Liver (tissue), 3 donors: ENCODE results near the gene WDR20.

Experiments
- CTCF ChIP-seq: fragments of 150-350 bp; IDR thresholded peaks from 2 replicates; pipeline ENCODE4 v1.5.1; 2017; ENCODE audit warnings: improper control_type of control experiment, low read depth, low read length; ENCODE audit not compliant: missing input control
- FOXA1 ChIP-seq: IDR thresholded peaks from 2 replicates; pipeline ENCODE4 v1.6.1; 2016; ENCODE audit warnings: antibody characterized with exemption
- GABPA ChIP-seq, 2 donors: IDR thresholded peaks in 1 of 2; conservative IDR thresholded peaks in 1 of 2; 2 replicates each; pipeline ENCODE4 v1.6.1; 2016; ENCODE audit warnings: antibody characterized with exemption in 2 of 2, mild to moderate bottlenecking in 1 of 2, moderate library complexity in 1 of 2
- MAX ChIP-seq: IDR thresholded peaks from 2 replicates; pipeline ENCODE4 v1.6.1; 2016; ENCODE audit warnings: antibody characterized with exemption
- REST ChIP-seq: IDR thresholded peaks from 2 replicates; pipeline ENCODE4 v1.6.1; 2016; ENCODE audit warnings: antibody characterized with exemption, mild to moderate bottlenecking
- TAF1 ChIP-seq: conservative IDR thresholded peaks from 2 replicates; pipeline ENCODE4 v1.6.1; 2016; ENCODE audit warnings: antibody characterized with exemption, mild to moderate bottlenecking
- ZBTB33 ChIP-seq: IDR thresholded peaks from 2 replicates; pipeline ENCODE4 v1.6.1; 2016; ENCODE audit warnings: antibody characterized with exemption
- donor health status: healthy.
- donor health status: healthy.

GRCh38 chr14:102103062-102103695, 36.5 kb upstream of the WDR20 start:
- TF ChIP-seq CTCF: no peak
- TF ChIP-seq TAF1: no peak
- no peak for TF ChIP-seq MAX
- TF ChIP-seq GABPA (IDR thresholded peaks at IDR 0.05 in 1 of 2, conservative IDR thresholded peaks at IDR 0.05 in 1 of 2): no peak
- no peak for TF ChIP-seq ZBTB33
- TF ChIP-seq REST: no peak
- no peak for TF ChIP-seq FOXA1
